MM.1S (cell line): Measurements from ENCODE around the gene ECE1.

Source experiments
- DNase-seq: peaks from one replicate; pipeline ENCODE4 v3.0.0-alpha.2; 2015
- H2AFZ ChIP-seq: fragments of 300-600 bp; sonication (generic); 2 replicates; pipeline ENCODE4 v1.6.0; 2016; ENCODE audit warnings: antibody characterized with exemption, low read length
- H3F3A ChIP-seq: fragments of 300-600 bp; sonication (generic); 2 replicates; pipeline ENCODE4 v1.6.1; 2016; ENCODE audit warnings: mild to moderate bottlenecking, antibody characterized with exemption, low read length, moderate library complexity, mixed read lengths; ENCODE audit not compliant: insufficient read depth
- H3K27ac ChIP-seq: fragments of 300-600 bp; sonication (generic); 2 replicates; pipeline ENCODE4 v1.5.1; 2016; ENCODE audit warnings: mild to moderate bottlenecking, low read length
- H3K27me3 ChIP-seq: fragments of 300-600 bp; sonication (generic); replicated peaks from 2 replicates; pipeline ENCODE4 v1.6.0; 2016; ENCODE audit warnings: low read length; ENCODE audit not compliant: insufficient read depth
- H3K36me3 ChIP-seq: fragments of 300-600 bp; sonication (generic); replicated peaks from 2 replicates; pipeline ENCODE4 v1.6.1; 2016; ENCODE audit warnings: mild to moderate bottlenecking, low read length, mixed read lengths; ENCODE audit not compliant: insufficient read depth
- H3K4me1 ChIP-seq: fragments of 300-600 bp; sonication (generic); 2 replicates; pipeline ENCODE4 v1.6.1; 2016; ENCODE audit warnings: low read length, mixed read lengths
- H3K4me2 ChIP-seq: fragments of 300-600 bp; sonication (generic); 2 replicates; pipeline ENCODE4 v1.6.0; 2016; ENCODE audit warnings: low read depth, low read length
- H3K4me3 ChIP-seq: fragments of 300-600 bp; sonication (generic); 2 replicates; pipeline ENCODE4 v1.5.1; 2016; ENCODE audit warnings: low read length, mixed read lengths
- H3K79me2 ChIP-seq: fragments of 300-600 bp; sonication (generic); 2 replicates; pipeline ENCODE4 v1.6.1; 2016; ENCODE audit warnings: mixed run types, low read length, mixed read lengths
- H3K9ac ChIP-seq: fragments of 300-600 bp; sonication (generic); 2 replicates; pipeline ENCODE4 v1.6.1; 2016; ENCODE audit warnings: low read length, mixed read lengths
- H3K9me2 ChIP-seq: fragments of 300-600 bp; sonication (generic); replicated peaks from 2 replicates; pipeline ENCODE4 v1.6.1; 2016; ENCODE audit warnings: mild to moderate bottlenecking, low read length, mixed read lengths; ENCODE audit not compliant: insufficient read depth
- H3K9me3 ChIP-seq: fragments of 300-600 bp; sonication (generic); replicated peaks from 2 replicates; pipeline ENCODE4 v1.6.1; 2016; ENCODE audit warnings: mild to moderate bottlenecking, low read length, mixed read lengths; ENCODE audit not compliant: insufficient read depth
- H4K20me1 ChIP-seq: fragments of 300-600 bp; sonication (generic); 2 replicates; pipeline ENCODE4 v1.6.1; 2016; ENCODE audit warnings: mild to moderate bottlenecking, low read length, moderate library complexity, mixed read lengths; ENCODE audit not compliant: insufficient read depth
- CTCF ChIP-seq: fragments of 300-600 bp; sonication (generic); IDR thresholded peaks from 2 replicates; pipeline ENCODE4 v1.5.1; 2016; ENCODE audit warnings: antibody characterized with exemption, low read length, mixed read lengths
- EZH2 ChIP-seq: fragments of 300-600 bp; sonication (generic); optimal IDR thresholded peaks from 2 replicates; pipeline ENCODE3; 2017; ENCODE audit warnings: low read depth, mild to moderate bottlenecking, antibody characterized with exemption, low read length, mixed read lengths
- EZH2phosphoT487 ChIP-seq: fragments of 300-600 bp; sonication (generic); IDR thresholded peaks from 2 replicates; pipeline ENCODE4 v1.6.1; 2018; ENCODE audit warnings: antibody characterized with exemption, low read length

The ECE1 gene

GRCh38 chr1:21335750-21336224 lies 45.5 kb upstream of the ECE1 start:
- no peak for DNase-seq
- Histone ChIP-seq H2AFZ (no peak overlapping the region), H3K4me2 (no peak overlapping the region), H3F3A (peaks cover 9% of the 10 kb centered on the region), H3K9me2 (no peaks in the 10 kb centered on the region), H3K27ac (no peak overlapping the region), H3K27me3 (no peaks in the 10 kb centered on the region), H3K9ac (no peak overlapping the region), H3K4me3 (no peak overlapping the region), H3K4me1 (peaks cover 14% of the 10 kb centered on the region), H3K79me2 (peaks cover 84% of the 10 kb centered on the region), H3K9me3 (no peaks in the 10 kb centered on the region), H3K36me3 (no peaks in the 10 kb centered on the region), H4K20me1 (no peaks in the 10 kb centered on the region)
- TF ChIP-seq EZH2phosphoT487 (no peak), CTCF (no peak), EZH2 (no peak)

- Histone ChIP-seq H3K27ac (no peak overlapping the region), H3K4me3 (peak overlapping the region; percentile 54), H3K27me3 (no peaks in the 10 kb centered on the region), H4K20me1 (no peaks in the 10 kb centered on the region), H3K9ac (peak overlapping the region; percentile 45; the same call in 1 of the 2 replicates), H3K4me2 (peak overlapping the region; percentile 88), H2AFZ (no peak overlapping the region), H3F3A (peaks cover 9% of the 10 kb centered on the region), H3K36me3 (no peaks in the 10 kb centered on the region), H3K9me2 (no peaks in the 10 kb centered on the region), H3K9me3 (no peaks in the 10 kb centered on the region), H3K4me1 (peaks cover 14% of the 10 kb centered on the region), H3K79me2 (peaks cover 85% of the 10 kb centered on the region)
- TF ChIP-seq EZH2 (no peak), CTCF (no peak), EZH2phosphoT487 (no peak)
- no peak for DNase-seq
Measured at GRCh38 chr1:21335088-21335691, 44.9 kb upstream of the ECE1 start.

GRCh38 chr1:21334214-21335087 lies 44.2 kb upstream of the ECE1 start:
- Histone ChIP-seq H2AFZ (peak overlapping the region; percentile 47), H3K4me1 (peaks cover 14% of the 10 kb centered on the region), H4K20me1 (no peaks in the 10 kb centered on the region), H3K4me3 (peak overlapping the region; percentile 54), H3F3A (peaks cover 9% of the 10 kb centered on the region), H3K27me3 (no peaks in the 10 kb centered on the region), H3K9me2 (no peaks in the 10 kb centered on the region), H3K9ac (peak overlapping the region; percentile 45), H3K9me3 (no peaks in the 10 kb centered on the region), H3K27ac (peak overlapping the region; percentile 74), H3K79me2 (peaks cover 81% of the 10 kb centered on the region), H3K36me3 (no peaks in the 10 kb centered on the region), H3K4me2 (peak overlapping the region; percentile 88)
- TF ChIP-seq EZH2phosphoT487 = no peak
- no peak for TF ChIP-seq EZH2
- TF ChIP-seq CTCF = peak; percentile 57
- DNase-seq = peak; percentile 92
